SK-N-SH treated with all-trans-retinoic acid at 6 μM for 48 hours (cell line): ENCODE data around the gene ZNF587.
"Not testable (repeated sequence)": the region's sequence is repeated elsewhere in the genome, so short reads cannot be mapped to it uniquely, and the experiment has no call there.

Experiments
- ARNTL ChIP-seq: fragments of 450-650 bp; formaldehyde crosslinking; IDR thresholded peaks from 2 replicates; pipeline ENCODE4 v1.5.0; 2020; ENCODE audit warnings: low read depth, mild to moderate bottlenecking, moderate library complexity, borderline replicate concordance
- ISL1 ChIP-seq: fragments of 250-450 bp; sonication (Bioruptor Pico); IDR thresholded peaks from 2 replicates; pipeline ENCODE4 v2.1.2; 2022; ENCODE audit warnings: mild to moderate bottlenecking, moderate library complexity
- OSR1 ChIP-seq: fragments of 250-450 bp; sonication (Bioruptor Pico); IDR thresholded peaks from 2 replicates; pipeline ENCODE4 v1.8.0; 2022; ENCODE audit warnings: moderate library complexity, mild to moderate bottlenecking, inconsistent platforms
- SNAI2 ChIP-seq: fragments of 250-450 bp; sonication (Bioruptor Pico); IDR thresholded peaks from 2 replicates; pipeline ENCODE4 v1.5.0; 2020; ENCODE audit warnings: mild to moderate bottlenecking, moderate library complexity
- TCF4 ChIP-seq: fragments of 250-450 bp; sonication (Bioruptor Pico); IDR thresholded peaks from 2 replicates; pipeline ENCODE4 v1.8.0; 2021; ENCODE audit warnings: mild to moderate bottlenecking, moderate library complexity, borderline replicate concordance
- TOX ChIP-seq: fragments of 250-450 bp; sonication (Bioruptor Pico); IDR thresholded peaks from 2 replicates; pipeline ENCODE4 v1.8.0; 2021; ENCODE audit warnings: mild to moderate bottlenecking, moderate library complexity, borderline replicate concordance
- ZFP30 ChIP-seq: fragments of 450-650 bp; formaldehyde crosslinking; IDR thresholded peaks from 2 replicates; pipeline ENCODE4 v1.5.0; 2022; ENCODE audit warnings: mild to moderate bottlenecking, moderate library complexity
- ZNF8 ChIP-seq: fragments of 450-650 bp; formaldehyde crosslinking; IDR thresholded peaks from 2 replicates; pipeline ENCODE4 v1.5.0; 2020; ENCODE audit warnings: mild to moderate bottlenecking, moderate library complexity
- TF ChIP-seq, protein P1 (sequence below): fragments of 250-450 bp; sonication (Bioruptor Pico); IDR thresholded peaks from 2 replicates; pipeline ENCODE4 v1.8.0; 2020; ENCODE audit warnings: mild to moderate bottlenecking, moderate library complexity, borderline replicate concordance
- TF ChIP-seq, protein P2 (sequence below): fragments of 250-450 bp; sonication (Bioruptor Pico); IDR thresholded peaks from 2 replicates; pipeline ENCODE4 v1.5.1; 2020; ENCODE audit warnings: low read depth, mild to moderate bottlenecking, moderate library complexity

GRCh38 chr19:57849666-57850473 lies at the start of gene ZNF587:
- TF ChIP-seq, protein P1, sequence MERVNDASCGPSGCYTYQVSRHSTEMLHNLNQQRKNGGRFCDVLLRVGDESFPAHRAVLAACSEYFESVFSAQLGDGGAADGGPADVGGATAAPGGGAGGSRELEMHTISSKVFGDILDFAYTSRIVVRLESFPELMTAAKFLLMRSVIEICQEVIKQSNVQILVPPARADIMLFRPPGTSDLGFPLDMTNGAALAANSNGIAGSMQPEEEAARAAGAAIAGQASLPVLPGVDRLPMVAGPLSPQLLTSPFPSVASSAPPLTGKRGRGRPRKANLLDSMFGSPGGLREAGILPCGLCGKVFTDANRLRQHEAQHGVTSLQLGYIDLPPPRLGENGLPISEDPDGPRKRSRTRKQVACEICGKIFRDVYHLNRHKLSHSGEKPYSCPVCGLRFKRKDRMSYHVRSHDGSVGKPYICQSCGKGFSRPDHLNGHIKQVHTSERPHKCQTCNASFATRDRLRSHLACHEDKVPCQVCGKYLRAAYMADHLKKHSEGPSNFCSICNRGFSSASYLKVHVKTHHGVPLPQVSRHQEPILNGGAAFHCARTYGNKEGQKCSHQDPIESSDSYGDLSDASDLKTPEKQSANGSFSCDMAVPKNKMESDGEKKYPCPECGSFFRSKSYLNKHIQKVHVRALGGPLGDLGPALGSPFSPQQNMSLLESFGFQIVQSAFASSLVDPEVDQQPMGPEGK (CRISPR knock-in tag) = not testable (repeated sequence)
- TF ChIP-seq TOX (CRISPR knock-in tag); TCF4 (CRISPR knock-in tag); OSR1 (CRISPR knock-in tag); ARNTL (CRISPR knock-in tag); ZFP30 (CRISPR knock-in tag); ISL1 (CRISPR knock-in tag); ZNF8; SNAI2: not testable (repeated sequence)
- TF ChIP-seq, protein P2, sequence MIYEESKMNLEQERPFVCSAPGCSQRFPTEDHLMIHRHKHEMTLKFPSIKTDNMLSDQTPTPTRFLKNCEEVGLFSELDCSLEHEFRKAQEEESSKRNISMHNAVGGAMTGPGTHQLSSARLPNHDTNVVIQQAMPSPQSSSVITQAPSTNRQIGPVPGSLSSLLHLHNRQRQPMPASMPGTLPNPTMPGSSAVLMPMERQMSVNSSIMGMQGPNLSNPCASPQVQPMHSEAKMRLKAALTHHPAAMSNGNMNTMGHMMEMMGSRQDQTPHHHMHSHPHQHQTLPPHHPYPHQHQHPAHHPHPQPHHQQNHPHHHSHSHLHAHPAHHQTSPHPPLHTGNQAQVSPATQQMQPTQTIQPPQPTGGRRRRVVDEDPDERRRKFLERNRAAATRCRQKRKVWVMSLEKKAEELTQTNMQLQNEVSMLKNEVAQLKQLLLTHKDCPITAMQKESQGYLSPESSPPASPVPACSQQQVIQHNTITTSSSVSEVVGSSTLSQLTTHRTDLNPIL (CRISPR knock-in tag) = not testable (repeated sequence)
